ENCODE data around the gene TMEM117. TPM values are rescaled to one million over a fixed set of nuclear protein-coding genes. Genes with fewer than 3 reads are reported as not detected.

The TMEM117 gene
- total and polyA plus RNA-seq, 10 of the 15 experiments (the other 5 are each of a cell fraction or from before 2014, with no cell fraction given): 3.1 to 8.2 (median 6.1) TPM

- TF ChIP-seq ZBTB11 (CRISPR knock-in tag; IDR thresholded peaks at IDR 0.05) (no peak), EGR1 (IDR thresholded peaks at IDR 0.05; ENCODE audit: borderline replicate concordance in 1 of 2, low read depth in 2 of 2, low read length in 2 of 2) (no peak), MLLT1 (IDR thresholded peaks at IDR 0.05) (no peak)
These were observed 387.9 kb downstream of the TMEM117 start (continued) for GRCh38 chr12:44223736-44224135.

- no peaks in the 10 kb centered on the region for H3K36me3 ChIP-seq (ENCODE audit: control insufficient read depth in 2 of 2, insufficient read depth in 2 of 2, low read length in 1 of 2)
- DNase-seq (ENCODE audit: low read depth, low spot score) (no peak), FAIRE-seq (no peak), ATAC-seq (no peak)
- ChIA-PET SMC1A (ENCODE audit: uncharacterized antibody, unreplicated experiment) (interaction anchor here (0.7 to 1.3 kb wide), 2 partner anchors 10 to 12 kb away, joined by 3 read pairs; no protein-coding TSS in a partner anchor), CTCF (no interaction called here), RAD21 (ENCODE audit: unreplicated experiment) (no interaction called here), POLR2A (no interaction called here)
- H3K4me2 ChIP-seq (ENCODE audit: control insufficient read depth, insufficient read depth): no peak overlapping the region
- no TSS peak for BruUV-seq (replicated peaks)
- no peak overlapping the region for H3K9ac ChIP-seq (ENCODE audit: control insufficient read depth, insufficient read depth, low read length)
- TF ChIP-seq SMAD1 (IDR thresholded peaks at IDR 0.05; ENCODE audit: low read depth, partially characterized antibody): peak; percentile 74
- no peak for TF ChIP-seq MAX (IDR thresholded peaks at IDR 0.05; ENCODE audit: low read depth, low read length)
- no peaks in the 10 kb centered on the region for H3K27me3 ChIP-seq (replicated peaks in 1 of 2; ENCODE audit: control insufficient read depth in 2 of 2, insufficient read depth in 2 of 2, low read length in 1 of 2)
- no peak overlapping the region for H2AFZ ChIP-seq (ENCODE audit: control insufficient read depth, low read depth, low read length)
- H4K20me1 ChIP-seq (ENCODE audit: control insufficient read depth, insufficient read depth): no peaks in the 10 kb centered on the region
- H3K4me1 ChIP-seq (ENCODE audit: control insufficient read depth, insufficient read depth, low read length): no peaks in the 10 kb centered on the region
- in situ Hi-C loops (cut with MboI) (no loop called here), intact Hi-C loops (cut with micrococcal nuclease; ENCODE audit: unreplicated experiment) (no loop called here)
- H3K4me3 ChIP-seq: no peak overlapping the region
- 80% methylated on average over 4 of the region's 4 CpGs for WGBS (ENCODE audit: insufficient coverage, insufficient replicate concordance, low lambda C conversion rate, missing lambda C conversion rate)
- no peaks in the 10 kb centered on the region for H3K9me3 ChIP-seq (replicated peaks; ENCODE audit: control insufficient read depth, insufficient read depth, low read length)
- no peaks in the 10 kb centered on the region for H3K79me2 ChIP-seq (ENCODE audit: control insufficient read depth, insufficient read depth, low read length)
- H3K27ac ChIP-seq (ENCODE audit: control insufficient read depth, insufficient read depth): no peak overlapping the region
These were observed 388.7 kb downstream of the TMEM117 start for GRCh38 chr12:44224399-44225148.
